Measurements from ENCODE around the gene STPG1. TPM values are rescaled to one million over a fixed set of nuclear protein-coding genes. Genes with fewer than 3 reads are reported as not detected.

STPG1 gene
- total and polyA plus RNA-seq, 8 donors, result 0.45 to 51.0 (median 4.4) TPM; not detected in 1

DNA sequence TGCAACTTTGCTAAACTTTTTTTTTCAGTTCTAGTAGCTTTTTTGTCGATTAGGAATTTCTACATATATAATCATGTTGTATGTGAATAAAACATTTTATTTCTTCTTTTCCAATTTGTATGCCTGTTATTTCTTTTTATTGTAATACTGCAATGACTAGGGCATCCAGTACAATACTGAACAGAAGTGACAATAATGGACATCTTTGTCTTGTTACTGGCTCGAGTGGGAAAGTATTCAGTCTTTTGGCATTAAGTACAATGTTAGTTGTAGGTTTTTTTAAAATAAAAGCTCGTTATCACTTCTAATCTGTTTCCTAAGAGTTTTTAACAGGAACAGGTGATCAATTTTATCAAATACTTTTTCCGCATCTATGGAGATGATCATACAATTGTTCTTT is 9.8 kb downstream of the STPG1 start:
- no peak for DNase-seq
- Histone ChIP-seq H3K4me1 (peaks cover 0 to 11% (median 0%) of the 10 kb centered on the region in 4 donors), H3K4me3 (no peak overlapping the region), H3K9me3 (no peaks in the 10 kb centered on the region), H3K27ac (no peak overlapping the region), H3K36me3 (peaks cover 0 to 16% (median 9%) of the 10 kb centered on the region in 4 donors), H3K27me3 (no peaks in the 10 kb centered on the region)
- WGBS, 5 donors, result 78 to 88% (median 84%) methylated on average over 4 of the region's 4 CpGs
- intact Hi-C loops (cut with DNase I; ENCODE audit: low total_unique reads), result no loop called here
- TF ChIP-seq POLR2AphosphoS5 (IDR thresholded peaks at IDR 0.05), result no peak
- no peak for TF ChIP-seq EP300 (IDR thresholded peaks at IDR 0.05)
- no peak for TF ChIP-seq POLR2A (IDR thresholded peaks at IDR 0.05)
- TF ChIP-seq, protein P1, sequence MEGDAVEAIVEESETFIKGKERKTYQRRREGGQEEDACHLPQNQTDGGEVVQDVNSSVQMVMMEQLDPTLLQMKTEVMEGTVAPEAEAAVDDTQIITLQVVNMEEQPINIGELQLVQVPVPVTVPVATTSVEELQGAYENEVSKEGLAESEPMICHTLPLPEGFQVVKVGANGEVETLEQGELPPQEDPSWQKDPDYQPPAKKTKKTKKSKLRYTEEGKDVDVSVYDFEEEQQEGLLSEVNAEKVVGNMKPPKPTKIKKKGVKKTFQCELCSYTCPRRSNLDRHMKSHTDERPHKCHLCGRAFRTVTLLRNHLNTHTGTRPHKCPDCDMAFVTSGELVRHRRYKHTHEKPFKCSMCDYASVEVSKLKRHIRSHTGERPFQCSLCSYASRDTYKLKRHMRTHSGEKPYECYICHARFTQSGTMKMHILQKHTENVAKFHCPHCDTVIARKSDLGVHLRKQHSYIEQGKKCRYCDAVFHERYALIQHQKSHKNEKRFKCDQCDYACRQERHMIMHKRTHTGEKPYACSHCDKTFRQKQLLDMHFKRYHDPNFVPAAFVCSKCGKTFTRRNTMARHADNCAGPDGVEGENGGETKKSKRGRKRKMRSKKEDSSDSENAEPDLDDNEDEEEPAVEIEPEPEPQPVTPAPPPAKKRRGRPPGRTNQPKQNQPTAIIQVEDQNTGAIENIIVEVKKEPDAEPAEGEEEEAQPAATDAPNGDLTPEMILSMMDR (IDR thresholded peaks at IDR 0.05), result no peak

DNA sequence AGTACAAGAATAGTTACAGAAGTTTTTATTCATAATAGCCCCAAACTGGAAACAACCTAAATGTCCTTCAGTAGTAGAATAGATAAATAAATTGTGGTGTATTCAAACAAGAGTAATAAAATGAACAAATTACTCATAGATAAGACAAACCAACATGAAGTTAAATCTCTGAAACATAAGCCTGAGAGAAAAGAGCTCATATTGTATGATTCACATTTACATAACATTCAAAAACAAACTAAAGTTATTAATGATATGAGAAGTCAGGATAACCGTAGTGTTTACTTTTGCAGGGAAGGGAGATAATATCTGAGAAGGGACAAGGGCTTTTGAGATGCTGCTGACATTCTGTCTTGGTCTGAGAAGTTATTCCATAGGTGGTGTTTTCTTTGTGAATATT is 13.5 kb downstream of the STPG1 start:
- DNase-seq, result no peak
- Histone ChIP-seq H3K4me3 (no peak overlapping the region), H3K9me3 (no peaks in the 10 kb centered on the region), H3K27ac (no peak overlapping the region), H3K4me1 (peaks cover 0 to 11% (median 0%) of the 10 kb centered on the region in 4 donors), H3K36me3 (peaks cover 0 to 16% (median 9%) of the 10 kb centered on the region in 4 donors), H3K27me3 (no peaks in the 10 kb centered on the region)
- TF ChIP-seq EP300 (IDR thresholded peaks at IDR 0.05), result no peak
- TF ChIP-seq POLR2A (IDR thresholded peaks at IDR 0.05), result no peak
- TF ChIP-seq POLR2AphosphoS5 (IDR thresholded peaks at IDR 0.05), result no peak
- TF ChIP-seq, protein P1 (IDR thresholded peaks at IDR 0.05), result no peak
- WGBS, 5 donors, result 9 to 46% (median 29%) methylated on average over 1 of the region's 1 CpG
- intact Hi-C loops (cut with DNase I; ENCODE audit: low total_unique reads), result no loop called here

DNA sequence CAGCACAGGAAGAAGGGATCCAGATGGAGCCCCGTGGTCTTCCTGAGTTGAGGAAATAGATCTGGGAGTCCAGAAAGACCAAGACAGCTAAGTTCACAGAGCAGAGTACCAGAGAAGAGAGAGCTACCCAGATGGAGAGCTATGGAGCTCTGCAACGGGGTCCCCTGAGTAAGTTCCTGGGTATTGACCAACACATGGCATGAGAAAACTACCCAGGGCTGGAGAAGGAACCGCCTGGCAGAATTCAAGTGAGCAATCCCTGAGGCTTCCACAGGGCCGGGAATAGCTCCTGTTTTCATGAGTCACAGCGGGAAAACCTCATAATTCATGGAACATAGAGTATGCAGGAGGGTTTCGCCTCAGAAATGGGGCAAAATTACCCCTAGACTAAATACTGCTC is 19.7 kb downstream of the STPG1 start:
- Histone ChIP-seq H3K36me3 (no peaks in the 10 kb centered on the region), H3K4me3 (no peak overlapping the region), H3K27me3 (no peaks in the 10 kb centered on the region), H3K27ac (peak overlapping the region in 3 of 5 donors; percentile 52 to 84 (median 83)), H3K4me1 (peaks cover 0 to 32% (median 21%) of the 10 kb centered on the region in 4 donors), H3K9me3 (no peaks in the 10 kb centered on the region)
- DNase-seq, result no peak
- 73 to 87% (median 80%) methylated on average over 6 of the region's 6 CpGs for WGBS, 5 donors
- TF ChIP-seq POLR2AphosphoS5 (IDR thresholded peaks at IDR 0.05) (no peak), POLR2A (IDR thresholded peaks at IDR 0.05) (no peak)
- intact Hi-C loops (cut with DNase I; ENCODE audit: low total_unique reads), result no loop called here

DNA sequence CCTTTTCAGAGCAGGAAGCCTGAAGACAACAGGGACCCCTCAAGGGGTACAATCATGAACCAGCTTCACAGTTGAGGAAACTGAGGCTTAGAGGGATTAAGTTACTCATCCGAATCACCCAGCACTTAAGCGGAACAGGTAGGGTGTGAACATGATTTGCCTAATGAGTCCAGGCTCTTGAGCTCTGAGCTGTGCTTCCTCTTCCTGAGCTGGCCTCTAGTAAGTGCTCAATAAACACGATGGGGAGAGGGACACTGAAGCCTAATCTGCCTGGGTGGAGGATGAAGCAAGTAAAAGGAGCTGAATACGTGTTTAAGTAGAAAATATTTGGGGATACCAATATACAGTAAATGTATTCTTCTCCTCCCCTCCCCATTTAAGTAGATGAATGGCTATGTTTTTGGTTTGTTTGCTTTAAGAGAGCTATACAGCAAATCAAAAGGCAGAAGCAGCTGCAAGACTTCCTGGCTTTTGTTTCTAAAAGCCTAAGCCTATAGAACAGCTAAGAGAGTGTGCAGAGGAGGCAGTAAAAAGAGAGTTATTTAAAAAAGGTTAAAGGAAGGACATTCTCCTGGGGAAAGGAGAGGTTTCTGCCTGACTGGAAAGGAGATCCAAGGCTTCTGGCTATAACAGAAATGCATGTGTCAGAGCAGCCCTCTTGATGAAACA is 20.5 kb downstream of the STPG1 start:
- peak overlapping the region in 3 of 5 donors; percentile 83 to 84 (median 84) for H3K27ac ChIP-seq
- no peaks in the 10 kb centered on the region for H3K9me3 ChIP-seq
- TF ChIP-seq POLR2AphosphoS5 (IDR thresholded peaks at IDR 0.05) (no peak), POLR2A (IDR thresholded peaks at IDR 0.05) (no peak), EP300 (IDR thresholded peaks at IDR 0.05) (no peak)
- TF ChIP-seq, protein P1 (IDR thresholded peaks at IDR 0.05), result no peak
- WGBS, 5 donors, result 68 to 87% (median 84%) methylated on average over 4 of the region's 4 CpGs
- H3K4me1 ChIP-seq, result peaks cover 0 to 38% (median 21%) of the 10 kb centered on the region in 4 donors
- no peaks in the 10 kb centered on the region for H3K27me3 ChIP-seq
- no peak for DNase-seq
- no peak overlapping the region for H3K4me3 ChIP-seq
- no peaks in the 10 kb centered on the region for H3K36me3 ChIP-seq
- intact Hi-C loops (cut with DNase I; ENCODE audit: low total_unique reads), result no loop called here

DNA sequence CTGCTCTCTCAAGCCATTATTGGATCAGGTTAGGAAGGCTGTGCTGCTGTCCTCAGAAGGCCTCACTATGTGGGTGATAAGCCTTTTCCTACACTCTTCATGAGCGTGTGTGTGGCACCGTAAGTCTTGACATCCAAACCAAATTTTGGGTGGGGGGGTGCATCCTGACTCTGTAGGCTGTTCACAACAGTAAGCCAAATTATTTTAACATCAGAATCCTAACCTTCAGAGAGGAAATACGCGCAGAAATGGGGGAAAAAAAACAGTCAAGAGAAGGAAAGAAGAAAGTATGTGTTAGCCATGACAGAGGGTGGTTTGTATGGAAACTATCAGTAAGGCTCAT is 21.0 kb downstream of the STPG1 start:
- intact Hi-C loops (cut with DNase I; ENCODE audit: low total_unique reads), result no loop called here
- WGBS, 5 donors, result 77 to 91% (median 88%) methylated on average over 4 of the region's 4 CpGs
- no peak for DNase-seq
- Histone ChIP-seq H3K4me3 (no peak overlapping the region), H3K36me3 (peaks cover 0 to under 1% (median 0%) of the 10 kb centered on the region in 4 donors), H3K27me3 (no peaks in the 10 kb centered on the region), H3K4me1 (peaks cover 0 to 38% (median 21%) of the 10 kb centered on the region in 4 donors), H3K9me3 (no peaks in the 10 kb centered on the region), H3K27ac (peak overlapping the region in 4 of 5 donors; percentile 67 to 84 (median 84))
- TF ChIP-seq, protein P1 (IDR thresholded peaks at IDR 0.05), result peak in 1 of 7 experiments; percentile 23
- TF ChIP-seq EP300 (IDR thresholded peaks at IDR 0.05), result no peak

Data from stomach (tissue), 9 donors.